Tibial nerve (tissue), 4 donors: ENCODE results near the gene ALDH1A3.

Experiments used
- CTCF ChIP-seq, 5 experiments: fragments of 200-600 bp in 3 of 5; fragments of 450-650 bp in 2 of 5; sonication (generic) in 3 of 5; IDR thresholded peaks; one replicate each; pipeline ENCODE4 v1.5.1; 2016 to 2019; ENCODE audit warnings: antibody characterized with exemption in 5 of 5, mild to moderate bottlenecking in 3 of 5, moderate library complexity in 2 of 5
- EP300 ChIP-seq, 2 donors: sonication (generic); formaldehyde crosslinking; IDR thresholded peaks; one replicate each; pipeline ENCODE4 v1.6.1; 2017; ENCODE audit warnings: antibody characterized with exemption in 2 of 2, mild to moderate bottlenecking in 1 of 2
- POLR2A ChIP-seq, 2 donors: fragments of 450-650 bp; IDR thresholded peaks; one replicate each; pipeline ENCODE4 v1.6.1; 2017; ENCODE audit warnings: antibody characterized with exemption in 2 of 2, mild to moderate bottlenecking in 2 of 2, moderate library complexity in 2 of 2

GRCh38 chr15:100831467-100831866, 48.2 kb upstream of the ALDH1A3 start:
- TF ChIP-seq EP300 (IDR thresholded peaks at IDR 0.05) (no peak), CTCF (IDR thresholded peaks at IDR 0.05) (no peak), POLR2A (IDR thresholded peaks at IDR 0.05) (no peak)
